ENCODE measurements around the gene NUDT14.

Gene NUDT14

GRCh38 chr14:105167303-105168092, 13.6 kb downstream of the NUDT14 start:
- Histone ChIP-seq H3K4me3 (ENCODE audit: low read length) (no peak overlapping the region), H3K9me3 (ENCODE audit: control insufficient read depth, low read length) (no peaks in the 10 kb centered on the region), H3K27me3 (ENCODE audit: control insufficient read depth, insufficient read depth, low read length) (peaks cover 38% of the 10 kb centered on the region), H3K4me1 (ENCODE audit: control insufficient read depth, insufficient read depth, low read length) (peaks cover 29% of the 10 kb centered on the region), H3K36me3 (ENCODE audit: control insufficient read depth, insufficient read depth, low read length) (no peaks in the 10 kb centered on the region), H3K9ac (ENCODE audit: low read length) (no peak overlapping the region)

DNA sequence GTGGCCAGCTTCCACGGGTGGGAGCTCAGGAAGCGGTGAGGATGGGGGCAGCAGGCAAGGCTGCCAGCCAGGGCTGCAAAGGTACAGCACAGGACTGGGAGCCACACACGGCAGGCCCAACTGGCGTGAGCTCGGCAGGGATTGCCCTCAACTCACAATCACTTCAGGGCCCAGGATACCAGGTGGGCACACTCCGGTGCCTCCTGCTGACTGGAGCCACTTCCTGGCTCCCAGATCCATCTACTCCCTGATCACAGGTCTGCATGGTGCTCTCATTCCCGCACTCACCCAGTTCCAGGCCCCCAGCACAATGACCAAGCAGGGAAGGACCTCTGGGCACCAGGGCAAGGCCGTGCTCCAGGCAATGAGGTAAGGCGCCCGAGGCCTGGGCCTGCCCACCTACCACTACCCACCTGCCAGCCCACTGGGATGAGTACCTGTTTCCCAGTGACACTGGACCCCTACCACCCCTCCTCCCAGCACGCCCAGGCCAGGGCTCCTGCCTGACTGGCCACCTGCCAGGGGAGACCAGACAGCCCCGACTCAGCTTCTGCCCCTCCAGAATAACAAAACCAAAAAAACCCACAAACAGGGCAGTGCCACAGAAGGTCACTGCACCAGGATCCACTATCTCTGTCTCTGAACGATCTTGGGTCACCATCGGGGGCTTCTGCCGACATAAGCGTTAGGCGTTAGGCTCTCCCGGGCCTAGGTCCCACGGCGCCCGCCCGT, 14.4 kb downstream of the NUDT14 start:
- H3K9ac ChIP-seq (ENCODE audit: low read length): no peak overlapping the region
- H3K4me1 ChIP-seq (ENCODE audit: control insufficient read depth, insufficient read depth, low read length): peaks cover 29% of the 10 kb centered on the region
- H3K27me3 ChIP-seq (ENCODE audit: control insufficient read depth, insufficient read depth, low read length): peaks cover 35% of the 10 kb centered on the region
- H3K4me3 ChIP-seq (ENCODE audit: low read length): no peak overlapping the region
- no peaks in the 10 kb centered on the region for H3K36me3 ChIP-seq (ENCODE audit: control insufficient read depth, insufficient read depth, low read length)
- H3K9me3 ChIP-seq (ENCODE audit: control insufficient read depth, low read length): no peaks in the 10 kb centered on the region

DNA sequence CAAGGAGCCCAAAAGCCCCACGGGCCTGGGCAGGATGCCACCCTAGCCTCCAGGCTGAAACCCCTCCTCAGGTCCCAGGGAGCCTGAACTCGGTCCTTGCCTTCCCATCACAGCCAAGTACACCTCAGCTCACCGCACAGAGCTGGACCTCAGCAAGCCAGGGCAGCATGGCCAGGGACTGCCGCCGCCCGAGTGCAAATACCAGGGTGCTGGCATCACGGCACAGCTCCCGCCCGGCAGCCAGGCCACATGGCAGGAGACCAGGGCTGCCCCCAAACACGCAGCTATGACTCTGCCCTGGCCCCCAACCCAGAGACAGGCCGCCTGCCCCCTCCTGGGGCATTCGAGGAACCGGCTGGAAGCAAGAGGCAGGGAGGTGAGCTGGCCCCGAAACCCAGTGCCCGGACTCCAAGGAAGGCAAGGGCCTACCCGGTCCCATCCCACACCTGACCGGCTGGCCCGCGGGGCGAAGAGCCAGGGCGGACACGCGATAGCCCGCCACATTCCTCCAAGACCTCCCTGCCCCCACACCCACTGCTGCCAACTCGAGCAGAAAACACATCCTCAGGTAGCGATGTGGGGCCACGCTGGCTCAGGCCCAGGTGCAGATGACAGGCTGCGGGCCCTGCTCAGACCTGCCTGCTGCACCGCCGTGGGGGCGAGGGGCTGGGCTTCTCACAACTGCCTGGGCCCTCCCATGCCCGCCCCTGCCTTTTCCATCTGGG, 15.2 kb downstream of the NUDT14 start:
- Histone ChIP-seq H3K4me1 (ENCODE audit: control insufficient read depth, insufficient read depth, low read length) (peaks cover 24% of the 10 kb centered on the region), H3K4me3 (ENCODE audit: low read length) (no peak overlapping the region), H3K36me3 (ENCODE audit: control insufficient read depth, insufficient read depth, low read length) (no peaks in the 10 kb centered on the region), H3K9ac (ENCODE audit: low read length) (no peak overlapping the region), H3K27me3 (ENCODE audit: control insufficient read depth, insufficient read depth, low read length) (peaks cover 30% of the 10 kb centered on the region), H3K9me3 (ENCODE audit: control insufficient read depth, low read length) (no peaks in the 10 kb centered on the region)

DNA sequence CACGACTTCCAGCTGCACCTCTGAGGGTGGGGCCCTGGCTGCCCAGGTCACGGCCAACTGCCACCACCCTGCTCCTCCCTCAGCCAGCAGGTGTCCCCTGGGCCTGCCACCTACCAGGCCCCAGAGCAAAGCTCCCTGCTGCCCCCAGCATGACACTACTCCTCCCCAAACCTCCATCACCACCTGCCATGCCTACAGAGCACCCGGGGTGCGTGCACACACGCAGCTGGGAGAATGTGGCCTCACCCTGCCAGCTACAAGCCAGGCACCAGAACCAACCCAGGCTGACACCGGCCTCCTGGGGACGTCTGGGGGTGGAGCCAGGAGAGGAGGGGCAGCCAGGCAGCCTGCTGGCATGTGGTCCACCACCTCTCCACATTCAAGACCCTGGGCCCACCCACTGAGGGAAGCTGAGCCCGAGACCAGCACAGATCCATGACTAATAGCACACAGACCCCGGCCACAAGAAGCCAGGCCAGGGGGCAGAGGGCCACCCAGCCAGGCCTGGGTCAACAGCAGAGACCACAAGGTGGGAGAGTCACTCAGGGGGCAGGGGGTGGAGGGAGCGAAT, 15.9 kb downstream of the NUDT14 start:
- Histone ChIP-seq H3K4me3 (ENCODE audit: low read length) (no peak overlapping the region), H3K4me1 (ENCODE audit: control insufficient read depth, insufficient read depth, low read length) (peaks cover 17% of the 10 kb centered on the region), H3K9me3 (ENCODE audit: control insufficient read depth, low read length) (no peaks in the 10 kb centered on the region), H3K36me3 (ENCODE audit: control insufficient read depth, insufficient read depth, low read length) (no peaks in the 10 kb centered on the region), H3K27me3 (ENCODE audit: control insufficient read depth, insufficient read depth, low read length) (peaks cover 25% of the 10 kb centered on the region), H3K9ac (ENCODE audit: low read length) (no peak overlapping the region)

GRCh38 chr14:105163040-105163742, 17.9 kb downstream of the NUDT14 start:
- Histone ChIP-seq H3K4me1 (ENCODE audit: control insufficient read depth, insufficient read depth, low read length) (peaks cover 12% of the 10 kb centered on the region), H3K36me3 (ENCODE audit: control insufficient read depth, insufficient read depth, low read length) (no peaks in the 10 kb centered on the region), H3K4me3 (ENCODE audit: low read length) (no peak overlapping the region), H3K9ac (ENCODE audit: low read length) (no peak overlapping the region), H3K27me3 (ENCODE audit: control insufficient read depth, insufficient read depth, low read length) (peaks cover 12% of the 10 kb centered on the region), H3K9me3 (ENCODE audit: control insufficient read depth, low read length) (no peaks in the 10 kb centered on the region)

GRCh38 chr14:105162669-105162979, 18.5 kb downstream of the NUDT14 start:
- H3K4me3 ChIP-seq (ENCODE audit: low read length): no peak overlapping the region
- H3K36me3 ChIP-seq (ENCODE audit: control insufficient read depth, insufficient read depth, low read length): no peaks in the 10 kb centered on the region
- peaks cover 12% of the 10 kb centered on the region for H3K4me1 ChIP-seq (ENCODE audit: control insufficient read depth, insufficient read depth, low read length)
- H3K9me3 ChIP-seq (ENCODE audit: control insufficient read depth, low read length): no peaks in the 10 kb centered on the region
- H3K27me3 ChIP-seq (ENCODE audit: control insufficient read depth, insufficient read depth, low read length): peaks cover 10% of the 10 kb centered on the region
- no peak overlapping the region for H3K9ac ChIP-seq (ENCODE audit: low read length)

GRCh38 chr14:105161964-105162668, 19.0 kb downstream of the NUDT14 start:
- no peaks in the 10 kb centered on the region for H3K9me3 ChIP-seq (ENCODE audit: control insufficient read depth, low read length)
- H3K4me1 ChIP-seq (ENCODE audit: control insufficient read depth, insufficient read depth, low read length): peaks cover 12% of the 10 kb centered on the region
- no peak overlapping the region for H3K9ac ChIP-seq (ENCODE audit: low read length)
- H3K36me3 ChIP-seq (ENCODE audit: control insufficient read depth, insufficient read depth, low read length): no peaks in the 10 kb centered on the region
- H3K27me3 ChIP-seq (ENCODE audit: control insufficient read depth, insufficient read depth, low read length): peaks cover 8% of the 10 kb centered on the region
- H3K4me3 ChIP-seq (ENCODE audit: low read length): no peak overlapping the region

- Histone ChIP-seq H3K4me3 (ENCODE audit: low read length) (no peak overlapping the region), H3K9ac (ENCODE audit: low read length) (no peak overlapping the region), H3K4me1 (ENCODE audit: control insufficient read depth, insufficient read depth, low read length) (peaks cover 12% of the 10 kb centered on the region), H3K36me3 (ENCODE audit: control insufficient read depth, insufficient read depth, low read length) (no peaks in the 10 kb centered on the region), H3K9me3 (ENCODE audit: control insufficient read depth, low read length) (no peaks in the 10 kb centered on the region), H3K27me3 (ENCODE audit: control insufficient read depth, insufficient read depth, low read length) (peaks cover under 1% of the 10 kb centered on the region)
These were observed 19.8 kb downstream of the NUDT14 start for GRCh38 chr14:105161309-105161708.

DNA sequence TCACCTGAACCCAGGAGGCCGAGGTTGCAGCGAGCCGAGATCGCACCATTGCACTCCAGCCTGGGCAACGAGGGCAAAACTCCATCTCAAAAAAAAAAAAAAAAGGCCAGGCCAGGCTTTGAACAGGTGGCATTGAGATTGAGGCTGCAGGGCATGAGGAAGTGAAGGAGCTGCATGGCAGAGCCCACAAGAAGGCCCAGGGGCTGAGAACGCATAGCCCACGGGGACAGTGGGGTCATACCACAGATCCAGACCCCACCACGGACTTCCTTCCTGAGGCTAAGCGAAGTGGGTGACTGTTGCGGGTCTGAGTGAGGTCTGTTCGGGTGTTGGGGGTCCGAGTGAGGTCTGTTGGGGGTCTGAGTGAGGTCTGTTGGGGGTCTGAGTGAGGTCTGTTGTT, 20.3 kb downstream of the NUDT14 start:
- no peak overlapping the region for H3K9ac ChIP-seq (ENCODE audit: low read length)
- H3K9me3 ChIP-seq (ENCODE audit: control insufficient read depth, low read length): no peaks in the 10 kb centered on the region
- peaks cover 12% of the 10 kb centered on the region for H3K4me1 ChIP-seq (ENCODE audit: control insufficient read depth, insufficient read depth, low read length)
- H3K27me3 ChIP-seq (ENCODE audit: control insufficient read depth, insufficient read depth, low read length): no peaks in the 10 kb centered on the region
- no peaks in the 10 kb centered on the region for H3K36me3 ChIP-seq (ENCODE audit: control insufficient read depth, insufficient read depth, low read length)
- H3K4me3 ChIP-seq (ENCODE audit: low read length): no peak overlapping the region

GRCh38 chr14:105159344-105159743, 21.8 kb downstream of the NUDT14 start:
- no peaks in the 10 kb centered on the region for H3K4me1 ChIP-seq (ENCODE audit: control insufficient read depth, insufficient read depth, low read length)
- H3K4me3 ChIP-seq (ENCODE audit: low read length): no peak overlapping the region
- no peaks in the 10 kb centered on the region for H3K9me3 ChIP-seq (ENCODE audit: control insufficient read depth, low read length)
- no peaks in the 10 kb centered on the region for H3K36me3 ChIP-seq (ENCODE audit: control insufficient read depth, insufficient read depth, low read length)
- no peaks in the 10 kb centered on the region for H3K27me3 ChIP-seq (ENCODE audit: control insufficient read depth, insufficient read depth, low read length)
- no peak overlapping the region for H3K9ac ChIP-seq (ENCODE audit: low read length)

GRCh38 chr14:105158794-105159193, 22.3 kb downstream of the NUDT14 start:
- Histone ChIP-seq H3K9ac (ENCODE audit: low read length) (no peak overlapping the region), H3K4me1 (ENCODE audit: control insufficient read depth, insufficient read depth, low read length) (no peaks in the 10 kb centered on the region), H3K4me3 (ENCODE audit: low read length) (no peak overlapping the region), H3K27me3 (ENCODE audit: control insufficient read depth, insufficient read depth, low read length) (no peaks in the 10 kb centered on the region), H3K9me3 (ENCODE audit: control insufficient read depth, low read length) (no peaks in the 10 kb centered on the region), H3K36me3 (ENCODE audit: control insufficient read depth, insufficient read depth, low read length) (no peaks in the 10 kb centered on the region)
